Activated B cell treated with CpG ODN at 0.5 μM for 24 hours (primary cell): ENCODE results near the gene SHISA3. TPM values are rescaled to one million over a fixed set of nuclear protein-coding genes. Genes with fewer than 3 reads are reported as not detected.

ENCODE experiments used
- ATAC-seq: fragments of 200-7000 bp; cut with Tn5 transposase; one replicate; pipeline ENCODE4 v1.10.0; 2021; ENCODE audit warnings: low read depth, mild to moderate bottlenecking, moderate library complexity
- CTCF ChIA-PET: fragments of 350-600 bp; sonication (Branson Sonifier 250); formaldehyde crosslinking; loops from one replicate; lab custom pipeline; 2021; ENCODE audit warnings: antibody characterized with exemption; lab: Charles Lee
- POLR2A ChIA-PET: fragments of 350-600 bp; sonication (Branson Sonifier 250); formaldehyde crosslinking; loops from one replicate; lab custom pipeline; 2021; ENCODE audit warnings: antibody characterized with exemption; lab: Charles Lee
- DNase-seq: peaks from one replicate; pipeline ENCODE4 v3.0.0; 2022
- H3K27ac Mint-ChIP-seq: one replicate; pipeline ENCODE4 v1.8.0; 2020; ENCODE audit warnings: mixed read lengths
- H3K27me3 Mint-ChIP-seq: one replicate; pipeline ENCODE4 v1.8.0; 2021; ENCODE audit warnings: mixed read lengths
- H3K36me3 Mint-ChIP-seq: one replicate; pipeline ENCODE4 v1.8.0; 2021; ENCODE audit warnings: low read depth, mixed read lengths
- H3K4me1 Mint-ChIP-seq: one replicate; pipeline ENCODE4 v1.8.0; 2021; ENCODE audit warnings: mixed read lengths
- H3K4me3 Mint-ChIP-seq: one replicate; pipeline ENCODE4 v1.8.0; 2020; ENCODE audit warnings: mild to moderate bottlenecking, mixed read lengths
- H3K9me3 Mint-ChIP-seq: one replicate; pipeline ENCODE4 v1.8.0; 2020; ENCODE audit warnings: mixed read lengths
- intact Hi-C: fragments of 100-400 bp; cut with micrococcal nuclease; formaldehyde crosslinking; loops from one replicate; pipeline ENCODE4 v1.15.1; 2024
- total RNA-seq: library from RNA; stranded (reverse); gene quantifications from 2 replicates; pipeline ENCODE4 v1.2.3, GENCODE V29; 2022
- TF ChIP-seq, protein P1 (sequence below): fragments of 200-600 bp; IDR thresholded peaks from one replicate; pipeline ENCODE4 v1.8.0; 2022; ENCODE audit warnings: antibody characterized with exemption, mild to moderate bottlenecking

SHISA3 gene
- total RNA-seq, 1 donor from 2014 or later = not detected

DNA sequence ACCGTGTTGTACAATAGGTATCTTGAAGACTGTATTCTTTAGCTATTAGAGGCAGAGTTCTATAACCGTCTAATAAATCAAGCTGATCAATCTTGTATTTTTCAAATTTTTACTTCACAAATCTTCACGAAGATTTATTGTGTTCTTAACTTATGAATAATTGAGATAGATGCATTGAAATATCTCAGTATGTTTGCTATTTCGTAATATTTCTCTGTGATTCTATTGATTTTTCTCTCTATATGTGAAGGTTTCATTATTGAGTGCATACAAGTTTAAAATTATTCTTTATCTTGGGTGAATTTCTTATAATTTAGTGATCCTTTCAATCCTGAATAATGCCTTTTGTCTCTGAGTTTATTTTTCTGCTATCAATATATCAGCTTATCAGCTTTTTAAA is 19.8 kb upstream of the SHISA3 start:
- H3K4me1 Mint-ChIP-seq = no peaks in the 10 kb centered on the region
- H3K36me3 Mint-ChIP-seq = no peaks in the 10 kb centered on the region
- ChIA-PET CTCF (no interaction called here), POLR2A (no interaction called here)
- no peak overlapping the region for H3K4me3 Mint-ChIP-seq
- H3K27ac Mint-ChIP-seq = no peak overlapping the region
- peaks cover 3% of the 10 kb centered on the region for H3K9me3 Mint-ChIP-seq
- peaks cover 21% of the 10 kb centered on the region for H3K27me3 Mint-ChIP-seq
- DNase-seq = no peak
- ATAC-seq = no peak
- TF ChIP-seq, protein P1, sequence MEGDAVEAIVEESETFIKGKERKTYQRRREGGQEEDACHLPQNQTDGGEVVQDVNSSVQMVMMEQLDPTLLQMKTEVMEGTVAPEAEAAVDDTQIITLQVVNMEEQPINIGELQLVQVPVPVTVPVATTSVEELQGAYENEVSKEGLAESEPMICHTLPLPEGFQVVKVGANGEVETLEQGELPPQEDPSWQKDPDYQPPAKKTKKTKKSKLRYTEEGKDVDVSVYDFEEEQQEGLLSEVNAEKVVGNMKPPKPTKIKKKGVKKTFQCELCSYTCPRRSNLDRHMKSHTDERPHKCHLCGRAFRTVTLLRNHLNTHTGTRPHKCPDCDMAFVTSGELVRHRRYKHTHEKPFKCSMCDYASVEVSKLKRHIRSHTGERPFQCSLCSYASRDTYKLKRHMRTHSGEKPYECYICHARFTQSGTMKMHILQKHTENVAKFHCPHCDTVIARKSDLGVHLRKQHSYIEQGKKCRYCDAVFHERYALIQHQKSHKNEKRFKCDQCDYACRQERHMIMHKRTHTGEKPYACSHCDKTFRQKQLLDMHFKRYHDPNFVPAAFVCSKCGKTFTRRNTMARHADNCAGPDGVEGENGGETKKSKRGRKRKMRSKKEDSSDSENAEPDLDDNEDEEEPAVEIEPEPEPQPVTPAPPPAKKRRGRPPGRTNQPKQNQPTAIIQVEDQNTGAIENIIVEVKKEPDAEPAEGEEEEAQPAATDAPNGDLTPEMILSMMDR = no peak
- intact Hi-C loops = no loop called here

DNA sequence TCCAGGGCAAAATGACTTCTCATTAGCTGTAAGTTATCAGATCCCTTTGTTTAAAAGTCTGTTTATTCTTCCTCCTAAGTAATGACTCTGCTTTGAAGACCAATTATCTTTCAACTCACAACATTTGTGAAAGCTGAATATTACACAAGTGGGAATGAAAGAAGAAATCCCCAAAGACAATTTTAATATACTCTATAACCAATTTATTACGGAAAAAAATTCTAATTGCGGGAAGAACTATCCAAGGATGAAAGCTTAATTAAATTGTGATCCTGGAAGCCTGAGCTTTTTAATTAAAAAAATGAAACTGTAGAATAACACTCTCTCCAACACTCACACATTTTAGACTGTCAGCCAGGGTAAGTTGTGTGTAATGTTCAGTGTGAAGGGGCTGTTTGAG is 15.6 kb upstream of the SHISA3 start:
- DNase-seq (no peak), ATAC-seq (no peak)
- CTCF ChIA-PET = interaction anchor here (1.5 kb wide), 1 partner anchor 11 kb away, joined by 7 read pairs; no protein-coding TSS in a partner anchor
- Mint-ChIP-seq H3K4me1 (no peaks in the 10 kb centered on the region), H3K27ac (no peak overlapping the region), H3K4me3 (no peak overlapping the region), H3K9me3 (no peaks in the 10 kb centered on the region), H3K27me3 (peaks cover 15% of the 10 kb centered on the region), H3K36me3 (no peaks in the 10 kb centered on the region)
- POLR2A ChIA-PET = no interaction called here
- intact Hi-C loops = no loop called here
- TF ChIP-seq, protein P1 = no peak

GRCh38 chr4:42385516-42385915 is 11.8 kb upstream of the SHISA3 start:
- H3K4me3 Mint-ChIP-seq = no peak overlapping the region
- peaks cover 10% of the 10 kb centered on the region for H3K27me3 Mint-ChIP-seq
- no peaks in the 10 kb centered on the region for H3K36me3 Mint-ChIP-seq
- TF ChIP-seq, protein P1 = no peak
- no peak overlapping the region for H3K27ac Mint-ChIP-seq
- ChIA-PET POLR2A (no interaction called here), CTCF (interaction anchor here (1.8 kb wide), 1 partner anchor 14 kb away, joined by 5 read pairs; no protein-coding TSS in a partner anchor)
- no peak for DNase-seq
- peaks cover 1% of the 10 kb centered on the region for H3K4me1 Mint-ChIP-seq
- intact Hi-C loops = no loop called here
- no peaks in the 10 kb centered on the region for H3K9me3 Mint-ChIP-seq
- no peak for ATAC-seq

DNA sequence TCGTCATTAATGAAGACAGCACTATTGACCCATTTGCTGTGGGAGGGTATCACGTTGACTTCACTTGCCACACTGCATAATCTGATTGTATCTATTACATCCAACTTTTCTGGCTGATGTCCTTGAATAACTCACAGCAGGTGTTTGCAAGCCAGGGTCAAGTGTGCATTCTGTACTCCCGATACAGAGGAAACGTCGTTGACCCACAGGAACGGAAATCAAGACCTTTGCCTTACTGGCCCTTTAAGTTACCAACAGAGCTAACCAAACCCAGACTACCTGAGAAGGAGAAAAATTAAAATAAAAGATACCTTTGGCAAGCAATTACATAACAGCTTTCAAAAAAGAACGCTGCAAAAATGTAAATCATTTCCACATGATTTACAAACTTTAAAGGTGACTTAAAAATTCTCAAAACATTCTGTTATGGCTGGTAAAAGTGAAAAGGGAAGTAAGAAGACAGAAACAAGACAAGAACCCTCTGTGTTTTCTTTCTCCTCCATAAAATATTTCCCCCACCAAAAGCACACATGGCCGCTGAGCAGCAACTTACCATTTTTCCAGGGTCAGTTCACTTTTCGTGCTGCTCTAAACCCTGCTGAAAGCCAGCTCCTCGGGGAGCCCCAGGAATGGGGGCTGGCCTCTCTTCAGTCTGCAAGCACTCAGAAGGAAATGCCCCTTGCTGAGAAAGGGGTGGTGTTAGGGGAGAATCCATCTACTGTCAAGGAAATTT is 6.5 kb upstream of the SHISA3 start:
- H3K4me1 Mint-ChIP-seq = peaks cover 16% of the 10 kb centered on the region
- H3K4me3 Mint-ChIP-seq = peak overlapping the region; percentile 19
- intact Hi-C loops = no loop called here
- peak overlapping the region; percentile 51 for H3K27ac Mint-ChIP-seq
- no peak for ATAC-seq
- TF ChIP-seq, protein P1 = no peak
- H3K9me3 Mint-ChIP-seq = no peaks in the 10 kb centered on the region
- no peak for DNase-seq
- no peaks in the 10 kb centered on the region for H3K36me3 Mint-ChIP-seq
- H3K27me3 Mint-ChIP-seq = peaks cover 6% of the 10 kb centered on the region
- POLR2A ChIA-PET = no interaction called here
- CTCF ChIA-PET = no interaction called here

DNA sequence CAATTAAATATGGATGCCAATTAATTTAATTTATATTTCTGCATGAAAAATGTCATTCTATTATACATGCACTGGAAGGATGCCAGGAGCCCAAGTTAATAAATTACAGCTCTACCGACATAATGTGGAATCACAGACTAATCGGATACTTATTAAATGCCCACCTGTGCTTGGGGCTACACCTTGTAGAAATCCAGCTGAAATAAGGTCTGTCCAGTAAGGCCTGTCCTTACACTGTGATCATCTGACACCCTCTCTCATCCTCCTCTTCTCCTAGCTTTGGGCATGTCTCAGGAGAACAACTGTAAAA is 6.0 kb upstream of the SHISA3 start:
- Mint-ChIP-seq H3K4me3 (no peak overlapping the region), H3K27ac (no peak overlapping the region), H3K36me3 (no peaks in the 10 kb centered on the region), H3K27me3 (peaks cover 6% of the 10 kb centered on the region), H3K4me1 (peaks cover 17% of the 10 kb centered on the region), H3K9me3 (no peaks in the 10 kb centered on the region)
- ChIA-PET CTCF (no interaction called here), POLR2A (no interaction called here)
- no peak for ATAC-seq
- DNase-seq = no peak
- intact Hi-C loops = no loop called here
- TF ChIP-seq, protein P1 = no peak
